K562 (cell line): ENCODE data around the gene EPGN. TPM values are rescaled to one million over a fixed set of nuclear protein-coding genes. Genes with fewer than 3 reads are reported as not detected.

Experiments used
- ATAC-seq: fragments of 200-7000 bp; cut with Tn5 transposase; 3 replicates; pipeline ENCODE4 v1.9.1; 2020; ENCODE audit warnings: moderate library complexity
- BruUV-seq: library from RNA; stranded (reverse); fragments of 400-500 nt; replicated peaks from 2 replicates; lab custom pipeline; 2021; lab: Mats Ljungman, UMichigan
- CTCF ChIA-PET: fragments of 300-600 bp; formaldehyde crosslinking; extraction: SDS; loops from one replicate; lab custom pipeline; 2021; ENCODE audit warnings: low intra/inter-chr PET ratio; lab: Yijun Ruan, JAX
- POLR2A ChIA-PET: fragments of 300-600, 350-650 bp; sonication (Branson Sonifier 250); formaldehyde crosslinking; extraction: SDS; loops from one replicate; lab custom pipeline; 2021; ENCODE audit warnings: antibody characterized with exemption, inconsistent platforms; lab: Yijun Ruan, JAX
- DNase-seq, 4 experiments: peaks; one replicate each; pipeline versions ENCODE4 v3.0.0 to v3.0.0-alpha.2; 2011 to 2018; ENCODE audit warnings: low spot score in 3 of 4, mixed read lengths in 3 of 4; ENCODE audit errors: extremely low read depth in 1 of 4
- FAIRE-seq: peaks from 2 replicates; lab custom pipeline; 2011; peaks lifted over from hg19 to GRCh38; lab: Jason Lieb, UNC
- H2AFZ ChIP-seq: 2 replicates; pipeline ENCODE4 v1.6.0; 2011; ENCODE audit warnings: low read depth, low read length, control low read depth, inconsistent platforms
- H3K27ac ChIP-seq: fragments of 200-600 bp; 3 replicates; pipeline ENCODE4 v1.8.0; 2011; ENCODE audit warnings: low read depth, mild to moderate bottlenecking, control low read depth, inconsistent platforms, low read length, moderate library complexity, mixed read lengths; ENCODE audit errors: extremely low read depth
- H3K27me3 ChIP-seq, 2 experiments: fragments of 300-600 bp in 1 of 2; 2 replicates in 1 of 2; 3 replicates in 1 of 2; pipeline versions ENCODE4 v1.6.0 to v1.8.0; 2011; ENCODE audit warnings: inconsistent platforms in 2 of 2, low read length in 2 of 2, mild to moderate bottlenecking in 1 of 2, mixed read lengths in 1 of 2, moderate library complexity in 1 of 2; ENCODE audit not compliant: control insufficient read depth in 2 of 2, insufficient read depth in 2 of 2
- H3K36me3 ChIP-seq: fragments of 300-600 bp; 3 replicates; pipeline ENCODE4 v1.8.0; 2011; ENCODE audit warnings: mild to moderate bottlenecking, low read length, inconsistent platforms; ENCODE audit not compliant: control insufficient read depth, insufficient read depth
- H3K4me1 ChIP-seq, 2 experiments: fragments of 200-600 bp in 1 of 2; replicated peaks in 1 of 2; 2 replicates in 1 of 2; 3 replicates in 1 of 2; pipeline versions ENCODE4 v1.5.1 to v1.8.0; 2011; ENCODE audit warnings: inconsistent platforms in 2 of 2, low read length in 2 of 2, mild to moderate bottlenecking in 1 of 2, mixed read lengths in 1 of 2, moderate library complexity in 1 of 2; ENCODE audit not compliant: control insufficient read depth in 2 of 2, insufficient read depth in 2 of 2
- H3K4me2 ChIP-seq: 2 replicates; pipeline ENCODE4 v1.6.1; 2011; ENCODE audit warnings: low read length, control low read depth, inconsistent platforms, mixed read lengths; ENCODE audit not compliant: insufficient read depth
- H3K4me3 ChIP-seq: fragments of 200-600 bp; sonication (generic), shearing (Covaris generic); 2 replicates; pipeline ENCODE4 v1.5.1; 2016; ENCODE audit warnings: control low read depth, inconsistent platforms
- H3K79me2 ChIP-seq: fragments of 200-600 bp; 3 replicates; pipeline ENCODE4 v1.8.0; 2011; ENCODE audit warnings: low read length, inconsistent platforms; ENCODE audit not compliant: control insufficient read depth, insufficient read depth
- H3K9ac ChIP-seq, 2 experiments: 2 replicates each; pipeline versions ENCODE4 v1.6.0 to v1.6.1; 2011; ENCODE audit warnings: low read depth in 2 of 2, low read length in 2 of 2, control low read depth in 1 of 2, inconsistent platforms in 1 of 2, mild to moderate bottlenecking in 1 of 2, mixed read lengths in 1 of 2; ENCODE audit not compliant: insufficient read depth in 1 of 2
- H3K9me1 ChIP-seq: one replicate; pipeline ENCODE4 v1.6.0; 2011; ENCODE audit warnings: inconsistent platforms, mild to moderate bottlenecking, low read length, moderate library complexity; ENCODE audit not compliant: control insufficient read depth, insufficient read depth
- H3K9me3 ChIP-seq: replicated peaks from 2 replicates; pipeline ENCODE4 v1.5.1; 2011; ENCODE audit warnings: low read depth, low read length, inconsistent platforms; ENCODE audit not compliant: control insufficient read depth, insufficient read depth
- H4K20me1 ChIP-seq: replicated peaks from 2 replicates; pipeline ENCODE4 v1.6.1; 2011; ENCODE audit warnings: low read length, inconsistent platforms, mixed read lengths; ENCODE audit not compliant: control insufficient read depth, insufficient read depth
- ARNT ChIP-seq, 2 experiments: fragments of 450-650 bp; IDR thresholded peaks; 2 replicates each; pipeline ENCODE4 v1.6.1; 2016; ENCODE audit warnings: mild to moderate bottlenecking in 1 of 2
- CXXC5 ChIP-seq: fragments of 250-450 bp; sonication (Bioruptor Pico); IDR thresholded peaks from 2 replicates; pipeline ENCODE4 v1.8.0; 2022; ENCODE audit warnings: inconsistent platforms, mild to moderate bottlenecking, moderate library complexity
- E2F1 ChIP-seq: sonication (generic); formaldehyde crosslinking; IDR thresholded peaks from 2 replicates; pipeline ENCODE4 v1.8.1; 2023; ENCODE audit warnings: mild to moderate bottlenecking, missing genetic modification reagents, moderate library complexity
- ELF2 ChIP-seq: fragments of 250-450 bp; sonication (Bioruptor Pico); IDR thresholded peaks from 2 replicates; pipeline ENCODE4 v1.5.0; 2021; ENCODE audit warnings: mild to moderate bottlenecking
- FOXK2 ChIP-seq, 2 experiments: fragments of 450-650 bp; IDR thresholded peaks in 1 of 2; conservative IDR thresholded peaks in 1 of 2; 2 replicates each; pipeline ENCODE4 v1.6.1; 2016; ENCODE audit warnings: low read depth in 2 of 2, mild to moderate bottlenecking in 1 of 2
- GTF3C2 ChIP-seq: IDR thresholded peaks from 3 replicates; pipeline ENCODE4 v1.6.1; 2011; ENCODE audit warnings: borderline replicate concordance, mild to moderate bottlenecking, moderate library complexity; ENCODE audit not compliant: insufficient read length; ENCODE audit errors: extremely low read depth
- PATZ1 ChIP-seq: fragments of 250-450 bp; sonication (Bioruptor Pico); IDR thresholded peaks from 2 replicates; pipeline ENCODE4 v1.5.0; 2020; ENCODE audit warnings: mild to moderate bottlenecking, borderline replicate concordance
- TFAM ChIP-seq: fragments of 250-450 bp; sonication (Bioruptor Pico); conservative IDR thresholded peaks from 2 replicates; pipeline ENCODE4 v1.5.0; 2021; ENCODE audit warnings: mild to moderate bottlenecking, moderate library complexity
- YBX1 ChIP-seq: fragments of 450-650 bp; IDR thresholded peaks from 2 replicates; pipeline ENCODE4 v1.7.1; 2016; ENCODE audit warnings: mild to moderate bottlenecking
- ZBED1 ChIP-seq: IDR thresholded peaks from 2 replicates; pipeline ENCODE4 v1.6.1; 2014
- ZFX ChIP-seq: sonication (generic); formaldehyde crosslinking; IDR thresholded peaks from 2 replicates; pipeline ENCODE4 v1.8.0; 2022; ENCODE audit warnings: mild to moderate bottlenecking, missing genetic modification reagents, moderate library complexity
- ZNF184 ChIP-seq: sonication (generic); formaldehyde crosslinking; IDR thresholded peaks from 2 replicates; pipeline ENCODE4 v1.5.0; 2020; ENCODE audit warnings: missing genetic modification reagents
- ZNF561 ChIP-seq: fragments of 450-650 bp; formaldehyde crosslinking; conservative IDR thresholded peaks from 2 replicates; pipeline ENCODE4 v1.4.0; 2020; ENCODE audit warnings: mild to moderate bottlenecking, moderate library complexity
- ZNF766 ChIP-seq: fragments of 200-800 bp; sonication (Bioruptor generic); conservative IDR thresholded peaks from 2 replicates; pipeline ENCODE4 v1.6.1; 2016; ENCODE audit warnings: missing genetic modification characterization, missing compliant biosample characterization
- WGBS: fragments of 100-300 bp; shearing (Covaris generic); methylation state at CpG from one replicate; pipeline ENCODE4 v1.1.6; 2016; ENCODE audit warnings: low coverage, mixed read lengths; ENCODE audit not compliant: insufficient coverage; ENCODE audit errors: missing lambda C conversion rate; 5-methylcytosine and 5-hydroxymethylcytosine counted together
- in situ Hi-C: fragments of 300-500 bp; cut with MboI; formaldehyde crosslinking; loops from 4 replicates; pipeline ENCODE4 v1.15.0; 2018; ENCODE audit warnings: inconsistent platforms, mixed read lengths
- intact Hi-C: fragments of 100-400 bp; cut with micrococcal nuclease; formaldehyde crosslinking; loops from 2 replicates; pipeline ENCODE4 v1.14.2; 2022
- polyA plus RNA-seq, 8 experiments: library from polyadenylated mRNA; depleted of rRNA in 4 of 8; stranded (reverse) in 5 of 8; unstranded in 3 of 8; fragments of >200 nt; fragmentation: Nextera tagmentation in 2 of 8; fragmentation: Illumina TruSeq in 1 of 8; extraction: Ambion mirVana in 2 of 8; extraction: Trizol in 1 of 8; gene quantifications; 2 replicates each; pipeline versions ENCODE4 v1.2.1 to v1.2.3, GENCODE V29; 2011 to 2014; ENCODE audit warnings: inconsistent platforms in 1 of 8, missing spikeins in 1 of 8
- total RNA-seq, 7 experiments: library from RNA; depleted of rRNA in 6 of 7; stranded (reverse); fragments of >200 nt in 6 of 7; fragmentation: Illumina TruSeq in 2 of 7; extraction: Trizol in 2 of 7; gene quantifications; 2 replicates each; pipeline versions ENCODE4 v1.2.1 to v1.2.3, GENCODE V29; 2011 to 2021; ENCODE audit warnings: low replicate concordance in 1 of 7

The EPGN gene
- total and polyA plus RNA-seq, 9 of the 15 experiments (the other 6 are each of a cell fraction or from before 2014, with no cell fraction given) = 0.10 to 0.56 TPM; not detected in 7

- TF ChIP-seq ZFX (CRISPR knock-in tag) (peak; percentile 67), TFAM (no peak), E2F1 (CRISPR knock-in tag) (no peak), CXXC5 (CRISPR knock-in tag) (0 out of 2 replicates have a peak, but pooled peaks have one; percentile 5), ZBED1 (no peak), ZNF184 (CRISPR knock-in tag) (no peak)
- TF ChIP-seq, all 486 proteins: peak for 4
Observed at GRCh38 chr4:74364256-74364651, 56.0 kb downstream of the EPGN start (continued).

- H3K27ac ChIP-seq = peak within 1 kb of the TSS; percentile 81
- TF ChIP-seq ELF2 (CRISPR knock-in tag) (no peak), GTF3C2 (no peak), ZNF766 (CRISPR knock-in tag) (no peak), FOXK2 (conservative IDR thresholded peaks at IDR 0.05 in 1 of 2, IDR thresholded peaks at IDR 0.05 in 1 of 2; ENCODE audit: low read depth in 2 of 2) (no peak), ARNT (IDR thresholded peaks at IDR 0.05) (no peak), ZNF561 (CRISPR knock-in tag) (no peak), PATZ1 (no peak), YBX1 (no peak)
Observed at GRCh38 chr4:74364652-74365491, 56.6 kb downstream of the EPGN start, which contains the start of gene EREG. EREG (plus strand) TSS chr4:74365145; CDS start chr4:74365309, 164 bp downstream.

More at GRCh38 chr4:74364652-74365491, 56.6 kb downstream of the EPGN start, which contains the start of gene EREG:
- CTCF ChIA-PET = no interaction called here
- peak within 1 kb of the TSS; percentile 63 for H3K4me3 ChIP-seq
- FAIRE-seq (no peak), ATAC-seq (peak; percentile 77), DNase-seq (peak; percentile 26 to 74 (median 46))
- intact Hi-C loops (loop anchor here (1.0 kb wide), 1 partner anchor 35 kb away; no protein-coding TSS in a partner anchor), in situ Hi-C loops (no loop called here)
- no peaks in the 10 kb centered on the region for H3K27me3 ChIP-seq
- no TSS peak for BruUV-seq
- H3K4me2 ChIP-seq = peak within 1 kb of the TSS; percentile 89
- peak within 1 kb of the TSS; percentile 97 for H2AFZ ChIP-seq
- POLR2A ChIA-PET = interaction anchor here (0.6 to 1.1 kb wide), 3 partner anchors 18 to 199 kb away, joined by 3 to 5 read pairs (median 4); partner anchors contain the start of gene AREG
- no peaks in the 10 kb centered on the region for H3K36me3 ChIP-seq
- H3K9ac ChIP-seq = peak within 1 kb of the TSS; percentile 70 to 91
- H4K20me1 ChIP-seq = no peaks in the 10 kb centered on the region
- H3K4me1 ChIP-seq = peaks cover 5 to 12% of the 10 kb centered on the region in 2 experiments; a peak in 2 of 5 replicates
- peaks cover 58% of the 10 kb centered on the region for H3K79me2 ChIP-seq
- 2% methylated on average over 37 of the region's 40 CpGs for WGBS
- no peaks in the 10 kb centered on the region for H3K9me3 ChIP-seq
- no peaks in the 10 kb centered on the region for H3K9me1 ChIP-seq
